Astrocyte (in vitro differentiated cells and primary cell): Measurements from ENCODE around the gene MLN. TPM values are rescaled to one million over a fixed set of nuclear protein-coding genes. Genes with fewer than 3 reads are reported as not detected.

Source experiments
- DNase-seq: peaks from one replicate; pipeline ENCODE4 v3.0.0-alpha.2; 2010; ENCODE audit warnings: low read depth
- FAIRE-seq: peaks from 2 replicates; lab custom pipeline; 2011; peaks lifted over from hg19 to GRCh38; lab: Jason Lieb, UNC
- H2AFZ ChIP-seq: 2 replicates; pipeline ENCODE4 v1.6.0; 2012; ENCODE audit warnings: low read depth, low read length, inconsistent platforms
- H3K27ac ChIP-seq: 2 replicates; pipeline ENCODE4 v1.5.1; 2011; ENCODE audit warnings: low read depth, low read length, inconsistent platforms
- H3K27me3 ChIP-seq: 2 replicates; pipeline ENCODE4 v1.6.0; 2011; ENCODE audit warnings: low read length, inconsistent platforms; ENCODE audit not compliant: insufficient read depth
- H3K36me3 ChIP-seq: 2 replicates; pipeline ENCODE4 v1.5.1; 2011; ENCODE audit warnings: low read length, inconsistent platforms; ENCODE audit not compliant: insufficient read depth
- H3K4me1 ChIP-seq: 2 replicates; pipeline ENCODE4 v1.5.1; 2011; ENCODE audit warnings: low read length, inconsistent platforms; ENCODE audit not compliant: insufficient read depth
- H3K4me2 ChIP-seq: 2 replicates; pipeline ENCODE4 v1.6.0; 2012; ENCODE audit warnings: low read length, inconsistent platforms
- H3K4me3 ChIP-seq: 2 replicates; pipeline ENCODE4 v1.5.1; 2011; ENCODE audit warnings: low read depth, mild to moderate bottlenecking, low read length, inconsistent platforms; ENCODE audit not compliant: insufficient read depth
- H3K79me2 ChIP-seq: 2 replicates; pipeline ENCODE4 v1.6.0; 2012; ENCODE audit warnings: mild to moderate bottlenecking, low read length, inconsistent platforms; ENCODE audit not compliant: insufficient read depth
- H3K9ac ChIP-seq: 2 replicates; pipeline ENCODE4 v1.6.0; 2012; ENCODE audit warnings: mild to moderate bottlenecking, low read length, inconsistent platforms
- H3K9me3 ChIP-seq: 2 replicates; pipeline ENCODE4 v1.5.1; 2012; ENCODE audit warnings: low read depth, mild to moderate bottlenecking, low read length, inconsistent platforms; ENCODE audit not compliant: insufficient read depth
- H4K20me1 ChIP-seq: 2 replicates; pipeline ENCODE4 v1.6.0; 2012; ENCODE audit warnings: low read length, inconsistent platforms; ENCODE audit not compliant: insufficient read depth
- H3K27ac Mint-ChIP-seq: one replicate; pipeline ENCODE4 v1.8.0; 2021; ENCODE audit warnings: mild to moderate bottlenecking, mixed read lengths; ENCODE audit not compliant: unreplicated experiment
- H3K27me3 Mint-ChIP-seq: one replicate; pipeline ENCODE4 v1.8.0; 2021; ENCODE audit warnings: low read depth, mixed read lengths; ENCODE audit not compliant: unreplicated experiment
- H3K36me3 Mint-ChIP-seq: one replicate; pipeline ENCODE4 v1.8.0; 2021; ENCODE audit warnings: low read depth, mixed read lengths; ENCODE audit not compliant: unreplicated experiment
- H3K4me1 Mint-ChIP-seq: one replicate; pipeline ENCODE4 v1.8.0; 2021; ENCODE audit warnings: low read depth, mixed read lengths; ENCODE audit not compliant: unreplicated experiment
- H3K4me3 Mint-ChIP-seq: one replicate; pipeline ENCODE4 v1.8.0; 2021; ENCODE audit warnings: mild to moderate bottlenecking, moderate library complexity, mixed read lengths; ENCODE audit not compliant: unreplicated experiment
- H3K9me3 Mint-ChIP-seq: one replicate; pipeline ENCODE4 v1.8.0; 2021; ENCODE audit warnings: mild to moderate bottlenecking, mixed read lengths; ENCODE audit not compliant: unreplicated experiment
- CTCF ChIP-seq: IDR thresholded peaks from 2 replicates; pipeline ENCODE4 v1.5.1; 2011; ENCODE audit warnings: low read depth, mild to moderate bottlenecking, inconsistent platforms, low read length, moderate library complexity; ENCODE audit not compliant: insufficient read depth
- EZH2 ChIP-seq: IDR thresholded peaks from 2 replicates; pipeline ENCODE4 v1.6.1; 2012; ENCODE audit warnings: mild to moderate bottlenecking, low read length, inconsistent platforms; ENCODE audit not compliant: insufficient read depth
- total RNA-seq: library from RNA; stranded (reverse); gene quantifications from 2 replicates; pipeline ENCODE4 v1.2.1, GENCODE V29; 2021

Gene MLN
- total RNA-seq, 1 donor from 2014 or later = not detected

GRCh38 chr6:33794910-33795623 lies 8.7 kb downstream of the MLN start:
- H3K27me3 ChIP-seq = peaks cover 18% of the 10 kb centered on the region
- TF ChIP-seq CTCF = no peak
- no peak for TF ChIP-seq EZH2
- H2AFZ ChIP-seq = no peak overlapping the region
- FAIRE-seq = no peak
- no peak for DNase-seq
- H3K27ac ChIP-seq = no peak overlapping the region
- no peaks in the 10 kb centered on the region for H3K36me3 ChIP-seq
- no peak overlapping the region for H3K27ac Mint-ChIP-seq
- peaks cover 2% of the 10 kb centered on the region for H3K36me3 Mint-ChIP-seq
- H4K20me1 ChIP-seq = no peaks in the 10 kb centered on the region
- H3K4me1 ChIP-seq = no peaks in the 10 kb centered on the region
- no peak overlapping the region for H3K9ac ChIP-seq
- no peaks in the 10 kb centered on the region for H3K9me3 Mint-ChIP-seq
- H3K4me1 Mint-ChIP-seq = peaks cover 12% of the 10 kb centered on the region
- H3K4me2 ChIP-seq = no peak overlapping the region
- H3K9me3 ChIP-seq = no peaks in the 10 kb centered on the region
- no peaks in the 10 kb centered on the region for H3K79me2 ChIP-seq
- no peak overlapping the region for H3K4me3 ChIP-seq
- H3K4me3 Mint-ChIP-seq = no peak overlapping the region
- H3K27me3 Mint-ChIP-seq = peaks cover 26% of the 10 kb centered on the region

DNA sequence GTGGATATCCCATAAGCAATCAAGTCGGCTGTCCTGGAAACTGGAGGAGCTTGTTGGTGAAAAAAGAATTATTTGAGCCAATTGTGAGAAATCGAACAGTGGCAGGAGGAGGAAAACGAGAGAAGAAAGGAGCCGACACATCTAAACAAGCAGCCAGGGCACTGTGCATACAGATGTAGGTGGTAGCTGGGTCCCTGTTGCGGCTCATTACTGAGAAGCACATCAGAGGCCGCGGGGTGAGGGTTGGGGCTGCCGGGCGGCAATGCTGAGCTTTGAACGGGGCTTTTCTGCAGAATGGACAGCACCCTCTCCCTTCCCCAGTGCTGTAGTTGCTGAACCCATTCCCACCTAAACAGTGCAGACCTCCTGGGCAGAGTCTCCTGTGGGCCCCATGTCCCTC lies 10.8 kb downstream of the MLN start:
- DNase-seq = no peak
- H3K9me3 Mint-ChIP-seq = no peaks in the 10 kb centered on the region
- Histone ChIP-seq H3K9ac (no peak overlapping the region), H3K36me3 (no peaks in the 10 kb centered on the region), H3K27ac (no peak overlapping the region), H3K9me3 (no peaks in the 10 kb centered on the region), H3K4me3 (no peak overlapping the region), H3K4me2 (no peak overlapping the region), H3K79me2 (peaks cover 17% of the 10 kb centered on the region), H3K4me1 (peaks cover 4% of the 10 kb centered on the region), H3K27me3 (peaks cover 18% of the 10 kb centered on the region), H2AFZ (no peak overlapping the region), H4K20me1 (no peaks in the 10 kb centered on the region)
- no peak overlapping the region for H3K4me3 Mint-ChIP-seq
- peaks cover 21% of the 10 kb centered on the region for H3K4me1 Mint-ChIP-seq
- no peak overlapping the region for H3K27ac Mint-ChIP-seq
- no peak for TF ChIP-seq CTCF
- TF ChIP-seq EZH2 = no peak
- no peaks in the 10 kb centered on the region for H3K36me3 Mint-ChIP-seq
- H3K27me3 Mint-ChIP-seq = peaks cover 15% of the 10 kb centered on the region
- no peak for FAIRE-seq

- Mint-ChIP-seq H3K4me3 (no peak overlapping the region), H3K4me1 (peaks cover 32% of the 10 kb centered on the region)
- peaks cover 16% of the 10 kb centered on the region for H3K4me1 ChIP-seq
Measured at GRCh38 chr6:33791620-33792019, 12.2 kb downstream of the MLN start.

More at GRCh38 chr6:33791620-33792019, 12.2 kb downstream of the MLN start:
- Histone ChIP-seq H3K4me3 (no peak overlapping the region), H4K20me1 (peaks cover 11% of the 10 kb centered on the region), H3K79me2 (peaks cover 31% of the 10 kb centered on the region), H2AFZ (no peak overlapping the region), H3K27ac (no peak overlapping the region), H3K27me3 (peaks cover 18% of the 10 kb centered on the region), H3K9ac (no peak overlapping the region), H3K36me3 (no peaks in the 10 kb centered on the region), H3K9me3 (no peaks in the 10 kb centered on the region), H3K4me2 (no peak overlapping the region)
- TF ChIP-seq EZH2 (no peak), CTCF (no peak)
- no peaks in the 10 kb centered on the region for H3K36me3 Mint-ChIP-seq
- no peak overlapping the region for H3K27ac Mint-ChIP-seq
- FAIRE-seq = no peak
- peaks cover 6% of the 10 kb centered on the region for H3K27me3 Mint-ChIP-seq
- DNase-seq = no peak
- no peaks in the 10 kb centered on the region for H3K9me3 Mint-ChIP-seq
